ENCODE data around the gene LDLRAD4.

- TF ChIP-seq, protein P1, sequence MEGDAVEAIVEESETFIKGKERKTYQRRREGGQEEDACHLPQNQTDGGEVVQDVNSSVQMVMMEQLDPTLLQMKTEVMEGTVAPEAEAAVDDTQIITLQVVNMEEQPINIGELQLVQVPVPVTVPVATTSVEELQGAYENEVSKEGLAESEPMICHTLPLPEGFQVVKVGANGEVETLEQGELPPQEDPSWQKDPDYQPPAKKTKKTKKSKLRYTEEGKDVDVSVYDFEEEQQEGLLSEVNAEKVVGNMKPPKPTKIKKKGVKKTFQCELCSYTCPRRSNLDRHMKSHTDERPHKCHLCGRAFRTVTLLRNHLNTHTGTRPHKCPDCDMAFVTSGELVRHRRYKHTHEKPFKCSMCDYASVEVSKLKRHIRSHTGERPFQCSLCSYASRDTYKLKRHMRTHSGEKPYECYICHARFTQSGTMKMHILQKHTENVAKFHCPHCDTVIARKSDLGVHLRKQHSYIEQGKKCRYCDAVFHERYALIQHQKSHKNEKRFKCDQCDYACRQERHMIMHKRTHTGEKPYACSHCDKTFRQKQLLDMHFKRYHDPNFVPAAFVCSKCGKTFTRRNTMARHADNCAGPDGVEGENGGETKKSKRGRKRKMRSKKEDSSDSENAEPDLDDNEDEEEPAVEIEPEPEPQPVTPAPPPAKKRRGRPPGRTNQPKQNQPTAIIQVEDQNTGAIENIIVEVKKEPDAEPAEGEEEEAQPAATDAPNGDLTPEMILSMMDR (conservative IDR thresholded peaks at IDR 0.05; ENCODE audit: low read depth, low read length) = no peak
- TF ChIP-seq EZH2 (IDR thresholded peaks at IDR 0.05; ENCODE audit: borderline replicate concordance, low read depth, low read length, poor library complexity, severe bottlenecking) = no peak
Observed at GRCh38 chr18:13599031-13599430, 380.5 kb downstream of the LDLRAD4 start.

Measured in A673 (cell line).